HG03196 (cell line): Measurements from ENCODE around the gene KIF12.
"Not testable (repeated sequence)": the region's sequence is repeated elsewhere in the genome, so short reads cannot be mapped to it uniquely, and the experiment has no call there.

Experiments used
- ATAC-seq: cut with Tn5 transposase; IDR thresholded peaks from one replicate; pipeline ENCODE4 v1.9.1; 2021; ENCODE audit not compliant: unreplicated experiment

The KIF12 gene

DNA sequence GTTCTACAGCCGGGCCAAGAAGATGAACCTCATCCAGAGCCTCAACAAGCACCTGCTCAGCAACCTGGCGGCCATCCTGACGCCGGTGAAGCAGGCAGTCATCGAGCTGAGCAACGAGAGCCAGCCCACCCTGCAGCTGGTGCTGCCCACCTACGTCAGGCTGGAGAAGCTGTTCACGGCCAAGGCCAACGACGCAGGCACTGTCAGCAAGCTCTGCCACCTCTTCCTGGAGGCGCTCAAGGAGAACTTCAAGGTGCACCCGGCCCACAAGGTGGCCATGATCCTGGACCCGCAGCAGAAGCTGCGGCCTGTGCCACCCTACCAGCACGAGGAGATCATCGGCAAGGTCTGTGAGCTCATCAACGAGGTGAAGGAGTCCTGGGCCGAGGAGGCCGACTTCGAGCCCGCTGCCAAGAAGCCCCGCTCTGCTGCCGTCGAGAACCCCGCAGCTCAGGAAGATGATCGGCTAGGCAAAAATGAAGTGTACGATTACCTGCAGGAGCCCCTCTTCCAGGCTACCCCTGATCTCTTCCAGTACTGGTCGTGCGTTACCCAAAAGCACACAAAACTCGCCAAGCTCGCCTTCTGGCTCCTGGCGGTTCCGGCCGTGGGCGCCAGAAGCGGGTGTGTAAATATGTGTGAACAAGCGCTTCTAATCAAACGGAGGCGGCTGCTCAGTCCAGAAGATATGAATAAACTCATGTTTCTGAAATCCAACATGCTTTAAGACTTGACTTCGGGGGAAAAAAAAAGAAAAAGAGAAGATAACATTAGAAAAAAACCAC lies 49.5 kb downstream of the KIF12 start:
- ATAC-seq = no peak

GRCh38 chr9:114048533-114049415 lies 50.3 kb downstream of the KIF12 start:
- ATAC-seq = no peak

DNA sequence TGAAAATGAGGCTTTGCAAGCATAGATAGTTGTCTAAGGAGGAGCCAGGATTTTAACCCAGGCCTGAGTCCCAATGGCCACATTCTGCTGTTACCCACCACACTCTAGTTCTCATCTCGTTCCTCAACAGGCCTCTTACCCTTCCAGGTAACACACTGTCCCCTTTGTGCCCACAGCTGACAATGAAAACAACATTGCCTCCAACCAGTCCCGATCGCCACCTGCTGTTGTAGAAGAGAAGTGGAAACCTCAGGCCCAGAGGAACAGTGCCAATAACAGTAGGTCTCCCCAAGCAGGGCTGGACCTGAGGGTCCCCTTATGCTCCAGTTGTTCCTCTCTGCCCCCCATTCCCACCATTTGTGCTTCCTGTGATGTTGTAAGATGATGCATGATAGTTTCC lies 51.4 kb downstream of the KIF12 start:
- no peak for ATAC-seq

DNA sequence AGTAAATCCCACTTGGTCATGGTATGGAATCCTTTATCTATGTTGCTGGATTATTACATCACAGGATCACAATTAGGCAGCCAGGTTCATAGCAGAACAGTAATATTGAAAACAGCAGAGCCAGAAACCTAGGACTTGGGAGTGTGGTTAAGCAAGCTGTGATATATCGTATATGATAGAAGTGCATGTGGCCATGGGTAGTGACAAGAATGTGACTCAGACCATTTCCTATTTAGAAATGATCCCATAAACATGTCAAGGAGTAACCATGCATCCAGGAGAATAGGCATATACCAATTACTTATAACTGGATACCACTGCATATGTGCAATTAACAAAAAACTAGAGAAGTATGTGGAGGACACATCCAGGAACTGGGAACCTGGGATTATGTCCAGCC lies 52.2 kb downstream of the KIF12 start:
- ATAC-seq = no peak

GRCh38 chr9:114046237-114046755 lies 52.8 kb downstream of the KIF12 start:
- no peak for ATAC-seq

DNA sequence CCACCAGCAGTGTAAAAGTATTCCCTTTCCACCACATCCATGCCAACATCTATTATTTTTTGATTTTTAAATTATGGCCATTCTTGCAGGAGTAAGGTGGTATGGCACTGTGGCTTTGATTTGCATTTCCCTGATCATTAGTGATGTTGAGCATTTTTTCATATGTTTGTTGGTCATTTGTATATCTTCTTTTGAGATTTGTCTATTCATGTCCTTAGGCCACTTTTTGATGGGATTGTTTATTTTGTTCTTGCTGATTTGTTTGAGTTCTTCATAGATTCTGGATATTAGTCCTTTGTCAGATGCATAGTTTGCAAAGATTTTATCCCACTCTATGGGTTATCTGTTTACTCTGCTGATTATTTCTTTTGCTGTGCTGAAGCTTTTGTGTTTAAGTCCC lies 55.4 kb downstream of the KIF12 start:
- not testable (repeated sequence) for ATAC-seq
